ENCODE measurements around the gene AKR1D1. TPM values are rescaled to one million over a fixed set of nuclear protein-coding genes. Genes with fewer than 3 reads are reported as not detected.

AKR1D1 gene
- total RNA-seq, 1 donor from 2014 or later = not detected

GRCh38 chr7:138120140-138120827 lies 44.0 kb downstream of the AKR1D1 start:
- Mint-ChIP-seq H3K27me3 (ENCODE audit: unreplicated experiment) (no peaks in the 10 kb centered on the region), H3K36me3 (ENCODE audit: low read depth, unreplicated experiment) (no peaks in the 10 kb centered on the region), H3K9me3 (ENCODE audit: unreplicated experiment) (no peaks in the 10 kb centered on the region), H3K4me3 (ENCODE audit: unreplicated experiment) (no peak overlapping the region), H3K27ac (ENCODE audit: unreplicated experiment) (no peak overlapping the region), H3K4me1 (ENCODE audit: unreplicated experiment) (peaks cover 7% of the 10 kb centered on the region)
- no peak for TF ChIP-seq CTCF (IDR thresholded peaks at IDR 0.05; ENCODE audit: unreplicated experiment)
- DNase-seq (ENCODE audit: low spot score) = no peak

- no peak for DNase-seq (ENCODE audit: low spot score)
- H3K27ac Mint-ChIP-seq (ENCODE audit: unreplicated experiment) = no peak overlapping the region
- no peaks in the 10 kb centered on the region for H3K9me3 Mint-ChIP-seq (ENCODE audit: unreplicated experiment)
- no peaks in the 10 kb centered on the region for H3K36me3 Mint-ChIP-seq (ENCODE audit: low read depth, unreplicated experiment)
- H3K4me1 Mint-ChIP-seq (ENCODE audit: unreplicated experiment) = peaks cover 7% of the 10 kb centered on the region
- no peaks in the 10 kb centered on the region for H3K27me3 Mint-ChIP-seq (ENCODE audit: unreplicated experiment)
- H3K4me3 Mint-ChIP-seq (ENCODE audit: unreplicated experiment) = no peak overlapping the region
- TF ChIP-seq CTCF (IDR thresholded peaks at IDR 0.05; ENCODE audit: unreplicated experiment) = no peak
These were observed 45.9 kb downstream of the AKR1D1 start for GRCh38 chr7:138122162-138122561.

GRCh38 chr7:138125119-138125518 lies 48.9 kb downstream of the AKR1D1 start:
- H3K27me3 Mint-ChIP-seq (ENCODE audit: unreplicated experiment) = no peaks in the 10 kb centered on the region
- no peaks in the 10 kb centered on the region for H3K36me3 Mint-ChIP-seq (ENCODE audit: low read depth, unreplicated experiment)
- no peak for TF ChIP-seq CTCF (IDR thresholded peaks at IDR 0.05; ENCODE audit: unreplicated experiment)
- no peak overlapping the region for H3K27ac Mint-ChIP-seq (ENCODE audit: unreplicated experiment)
- peaks cover 4% of the 10 kb centered on the region for H3K4me1 Mint-ChIP-seq (ENCODE audit: unreplicated experiment)
- no peak overlapping the region for H3K4me3 Mint-ChIP-seq (ENCODE audit: unreplicated experiment)
- DNase-seq (ENCODE audit: low spot score) = no peak
- H3K9me3 Mint-ChIP-seq (ENCODE audit: unreplicated experiment) = no peaks in the 10 kb centered on the region

- H3K4me3 Mint-ChIP-seq (ENCODE audit: unreplicated experiment) = no peak overlapping the region
- no peak for DNase-seq (ENCODE audit: low spot score)
- no peaks in the 10 kb centered on the region for H3K36me3 Mint-ChIP-seq (ENCODE audit: low read depth, unreplicated experiment)
- H3K27ac Mint-ChIP-seq (ENCODE audit: unreplicated experiment) = no peak overlapping the region
- TF ChIP-seq CTCF (IDR thresholded peaks at IDR 0.05; ENCODE audit: unreplicated experiment) = no peak
- H3K27me3 Mint-ChIP-seq (ENCODE audit: unreplicated experiment) = no peaks in the 10 kb centered on the region
- no peaks in the 10 kb centered on the region for H3K9me3 Mint-ChIP-seq (ENCODE audit: unreplicated experiment)
- H3K4me1 Mint-ChIP-seq (ENCODE audit: unreplicated experiment) = no peaks in the 10 kb centered on the region
These were observed 49.4 kb downstream of the AKR1D1 start for GRCh38 chr7:138125598-138126111.

GRCh38 chr7:138126928-138127327 lies 50.7 kb downstream of the AKR1D1 start:
- H3K36me3 Mint-ChIP-seq (ENCODE audit: low read depth, unreplicated experiment) = no peaks in the 10 kb centered on the region
- H3K27ac Mint-ChIP-seq (ENCODE audit: unreplicated experiment) = no peak overlapping the region
- H3K4me1 Mint-ChIP-seq (ENCODE audit: unreplicated experiment) = no peaks in the 10 kb centered on the region
- H3K27me3 Mint-ChIP-seq (ENCODE audit: unreplicated experiment) = no peaks in the 10 kb centered on the region
- no peaks in the 10 kb centered on the region for H3K9me3 Mint-ChIP-seq (ENCODE audit: unreplicated experiment)
- H3K4me3 Mint-ChIP-seq (ENCODE audit: unreplicated experiment) = no peak overlapping the region
- no peak for TF ChIP-seq CTCF (IDR thresholded peaks at IDR 0.05; ENCODE audit: unreplicated experiment)
- DNase-seq (ENCODE audit: low spot score) = no peak
